Lung (tissue), 12 donors: ENCODE results near the gene CHMP6. TPM values are rescaled to one million over a fixed set of nuclear protein-coding genes. Genes with fewer than 3 reads are reported as not detected.

Experiments used
- ATAC-seq: fragments of 200-7000 bp; cut with Tn5 transposase; one replicate; pipeline ENCODE4 v1.9.1; 2020; ENCODE audit warnings: moderate number of reproducible peaks; ENCODE audit not compliant: insufficient read depth, low FRiP score
- DNase-seq, 3 donors: peaks; one replicate each; pipeline ENCODE4 v3.0.0-alpha.2; 2013 to 2017
- H3K27ac ChIP-seq, 2 donors: one replicate each; pipeline ENCODE4 v1.5.1; 2013; ENCODE audit warnings: mild to moderate bottlenecking in 2 of 2, moderate library complexity in 2 of 2, control low read depth in 1 of 2, inconsistent platforms in 1 of 2, low read depth in 1 of 2, low read length in 1 of 2
- H3K27me3 ChIP-seq, 3 donors: one replicate each; pipeline ENCODE4 v1.5.1; 2013; ENCODE audit warnings: low read length in 2 of 3; ENCODE audit not compliant: control insufficient read depth in 3 of 3, insufficient read depth in 3 of 3
- H3K36me3 ChIP-seq, 4 donors: one replicate each; pipeline ENCODE4 v1.5.1; 2013; ENCODE audit warnings: low read length in 4 of 4, mild to moderate bottlenecking in 1 of 4, moderate library complexity in 1 of 4; ENCODE audit not compliant: control insufficient read depth in 4 of 4, insufficient read depth in 4 of 4
- H3K4me1 ChIP-seq, 5 donors: one replicate each; pipeline ENCODE4 v1.5.1; 2013; ENCODE audit warnings: low read length in 5 of 5, mild to moderate bottlenecking in 2 of 5, moderate library complexity in 1 of 5; ENCODE audit not compliant: control insufficient read depth in 5 of 5, insufficient read depth in 5 of 5
- H3K4me3 ChIP-seq: one replicate; pipeline ENCODE4 v1.5.1; 2013; ENCODE audit warnings: mild to moderate bottlenecking, control low read depth, moderate library complexity
- H3K9ac ChIP-seq, 2 donors: one replicate each; pipeline ENCODE4 v1.5.1; 2013; ENCODE audit warnings: low read length in 2 of 2, control low read depth in 1 of 2; ENCODE audit not compliant: insufficient read depth in 1 of 2
- H3K9me3 ChIP-seq, 4 donors: one replicate each; pipeline ENCODE4 v1.5.1; 2013; ENCODE audit warnings: low read length in 3 of 4, mild to moderate bottlenecking in 1 of 4, moderate library complexity in 1 of 4; ENCODE audit not compliant: control insufficient read depth in 4 of 4, insufficient read depth in 3 of 4
- WGBS, 2 donors: extraction: QIAGEN DNeasy Blood & Tissue Kit; methylation state at CpG; one replicate each; pipeline ENCODE4 v1.1.7; 2013; 5-methylcytosine and 5-hydroxymethylcytosine counted together
- polyA plus RNA-seq, 2 donors: library from polyadenylated mRNA; stranded (reverse); fragments of 200-250 nt; gene quantifications; one replicate each; pipeline ENCODE4 v1.2.1, GENCODE V29; 2013
- total RNA-seq, 2 donors: library from RNA; depleted of rRNA in 1 of 2; stranded (reverse); fragments of >200 nt in 1 of 2; gene quantifications; one replicate each; pipeline ENCODE4 v1.2.1, GENCODE V29; 2014 to 2021
- TF ChIP-seq, protein P1 (sequence below): IDR thresholded peaks from 2 replicates; pipeline ENCODE4 v1.5.1; 2012; ENCODE audit warnings: mild to moderate bottlenecking; ENCODE audit errors: control extremely low read depth, extremely low read depth
- donor health status: control.
- donor health status: control.
- donor health status: Bipolar disorder and iron deficiency.
- donor health status: healthy.
- donor health status: DM: yes; HTN: yes; CAD: no.

The CHMP6 gene
- total and polyA plus RNA-seq, 4 donors: 18.2 to 36.3 (median 32.2) TPM

DNA sequence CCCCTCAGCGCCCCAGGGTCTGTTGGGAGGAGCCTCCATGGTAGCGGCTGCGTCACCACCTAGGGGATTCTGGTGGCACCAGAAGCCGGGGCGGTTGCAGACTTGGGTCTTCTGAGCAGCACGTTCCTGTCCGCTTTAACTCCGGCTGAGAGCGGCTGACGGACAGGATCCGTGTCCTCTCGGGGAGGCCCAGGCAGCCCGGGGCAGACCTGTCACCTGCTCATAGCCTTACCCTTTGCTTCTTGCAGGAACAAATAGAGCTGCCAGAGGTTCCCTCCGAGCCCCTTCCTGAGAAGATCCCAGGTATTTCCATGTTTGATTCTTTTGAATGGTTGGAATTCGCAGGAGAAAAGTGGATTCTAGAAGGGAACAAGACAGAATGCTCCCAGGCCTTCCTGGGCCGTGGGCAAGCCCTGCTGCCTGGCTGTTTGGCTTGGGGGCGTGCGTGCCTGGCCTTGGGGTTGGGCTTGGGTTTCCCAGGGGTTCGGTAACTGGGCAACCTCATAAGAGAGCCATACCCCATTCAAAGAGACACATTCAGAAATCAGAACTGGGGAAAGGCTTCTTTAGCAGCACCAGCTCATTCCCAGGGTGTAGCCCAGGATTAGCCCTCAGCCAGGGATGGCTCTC, 6.6 kb downstream of the CHMP6 start:
- ATAC-seq (no peak), DNase-seq (no peak)
- no peaks in the 10 kb centered on the region for H3K9me3 ChIP-seq
- no peak overlapping the region for H3K27ac ChIP-seq
- TF ChIP-seq, protein P1, sequence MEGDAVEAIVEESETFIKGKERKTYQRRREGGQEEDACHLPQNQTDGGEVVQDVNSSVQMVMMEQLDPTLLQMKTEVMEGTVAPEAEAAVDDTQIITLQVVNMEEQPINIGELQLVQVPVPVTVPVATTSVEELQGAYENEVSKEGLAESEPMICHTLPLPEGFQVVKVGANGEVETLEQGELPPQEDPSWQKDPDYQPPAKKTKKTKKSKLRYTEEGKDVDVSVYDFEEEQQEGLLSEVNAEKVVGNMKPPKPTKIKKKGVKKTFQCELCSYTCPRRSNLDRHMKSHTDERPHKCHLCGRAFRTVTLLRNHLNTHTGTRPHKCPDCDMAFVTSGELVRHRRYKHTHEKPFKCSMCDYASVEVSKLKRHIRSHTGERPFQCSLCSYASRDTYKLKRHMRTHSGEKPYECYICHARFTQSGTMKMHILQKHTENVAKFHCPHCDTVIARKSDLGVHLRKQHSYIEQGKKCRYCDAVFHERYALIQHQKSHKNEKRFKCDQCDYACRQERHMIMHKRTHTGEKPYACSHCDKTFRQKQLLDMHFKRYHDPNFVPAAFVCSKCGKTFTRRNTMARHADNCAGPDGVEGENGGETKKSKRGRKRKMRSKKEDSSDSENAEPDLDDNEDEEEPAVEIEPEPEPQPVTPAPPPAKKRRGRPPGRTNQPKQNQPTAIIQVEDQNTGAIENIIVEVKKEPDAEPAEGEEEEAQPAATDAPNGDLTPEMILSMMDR: no peak
- peaks cover 0 to under 1% (median 0%) of the 10 kb centered on the region in 3 donors for H3K27me3 ChIP-seq
- no peak overlapping the region for H3K4me3 ChIP-seq
- H3K4me1 ChIP-seq: peaks cover 0 to 9% (median 7%) of the 10 kb centered on the region in 5 donors
- peaks cover 5 to 51% (median 15%) of the 10 kb centered on the region in 4 donors for H3K36me3 ChIP-seq
- H3K9ac ChIP-seq: no peak overlapping the region
- WGBS, 2 donors: 95% methylated on average over 19 of the region's 19 CpGs

DNA sequence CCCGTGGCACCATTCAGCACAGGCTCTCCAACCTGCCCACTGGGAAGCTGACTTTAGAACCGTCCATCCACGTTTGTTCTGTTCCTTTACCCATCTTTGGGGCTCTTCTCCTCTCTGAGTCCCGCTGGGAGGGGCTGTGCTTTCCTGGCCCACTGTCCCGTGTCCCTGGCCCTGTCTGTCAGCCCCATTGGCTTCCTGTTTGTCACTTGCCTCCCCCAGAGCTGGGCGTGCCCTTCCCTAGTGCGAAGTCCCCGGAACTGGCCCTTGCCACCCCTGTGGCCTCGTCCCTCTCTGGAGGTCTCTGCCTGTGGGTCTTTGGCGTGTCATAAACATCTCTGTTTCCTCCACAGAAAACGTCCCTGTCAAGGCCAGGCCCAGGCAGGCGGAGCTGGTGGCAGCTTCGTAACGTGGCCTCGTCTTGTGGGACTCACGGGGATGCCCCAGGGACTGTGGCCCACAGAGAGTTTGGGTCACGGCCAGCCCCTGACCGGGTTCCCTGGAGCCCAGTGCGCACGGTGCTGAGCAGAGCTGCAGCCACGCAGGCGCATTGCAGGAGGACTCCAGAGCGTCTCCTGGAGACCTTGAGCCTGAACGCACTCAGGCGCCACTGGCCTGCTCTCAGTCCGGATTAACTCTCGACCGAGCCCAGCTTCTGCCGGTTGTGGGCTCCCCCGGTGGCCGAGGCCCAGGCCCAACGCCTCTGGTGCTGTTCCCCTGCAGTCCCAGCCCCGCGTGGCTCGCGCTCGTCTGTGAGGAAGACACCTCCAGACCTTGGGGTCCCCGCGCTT, 7.3 kb downstream of the CHMP6 start:
- no peak for DNase-seq
- H3K36me3 ChIP-seq: peaks cover 5 to 51% (median 15%) of the 10 kb centered on the region in 4 donors
- WGBS, 2 donors: 91 to 92% methylated on average over 38 to 39 of the region's 39 CpGs

DNA sequence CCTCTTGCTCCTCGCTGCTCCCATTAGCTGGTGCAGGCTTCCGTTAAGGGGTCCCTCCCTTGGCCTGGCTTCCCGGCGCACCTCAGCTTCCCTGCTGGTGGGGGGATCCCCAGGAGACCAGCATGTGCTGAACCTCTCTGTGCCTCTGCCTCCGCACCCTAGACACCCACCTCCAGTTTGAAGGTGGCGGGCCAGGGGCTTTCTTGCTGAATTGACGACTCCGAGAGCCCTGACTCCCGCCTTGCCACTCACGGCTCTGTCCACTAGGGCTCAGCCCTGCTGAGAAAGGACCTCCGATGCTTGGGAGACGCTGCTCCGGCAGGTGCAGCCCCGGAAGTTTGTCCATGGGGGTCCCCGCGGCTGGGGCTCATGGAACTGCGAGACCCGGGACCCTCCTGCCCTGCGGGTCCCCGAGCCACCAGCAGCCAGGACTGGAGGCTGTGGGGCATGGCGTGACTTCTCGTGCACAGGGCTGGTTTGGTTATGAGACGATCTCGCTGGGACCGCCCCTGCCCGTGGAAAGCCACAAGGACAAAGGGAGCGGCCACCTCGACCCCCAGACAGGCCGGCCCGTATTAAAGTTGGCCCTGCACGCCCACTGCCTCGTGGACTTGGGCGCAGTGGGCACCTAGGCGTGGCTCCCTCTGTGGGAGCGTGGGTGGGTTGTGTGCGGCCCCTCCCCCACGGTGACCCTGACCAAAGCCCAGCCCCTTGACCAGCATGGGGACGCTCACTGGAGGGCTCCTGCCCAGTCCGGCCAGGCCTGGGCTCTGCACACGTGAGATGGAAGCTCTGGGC, 8.1 kb downstream of the CHMP6 start:
- H3K9ac ChIP-seq: no peak overlapping the region
- no peak overlapping the region for H3K4me3 ChIP-seq
- no peaks in the 10 kb centered on the region for H3K9me3 ChIP-seq
- H3K27me3 ChIP-seq: peaks cover 0 to 11% (median 10%) of the 10 kb centered on the region in 3 donors
- peaks cover 5 to 51% (median 15%) of the 10 kb centered on the region in 4 donors for H3K36me3 ChIP-seq
- 96% methylated on average over 40 of the region's 40 CpGs for WGBS, 2 donors
- peaks cover 0 to 10% (median 6%) of the 10 kb centered on the region in 5 donors for H3K4me1 ChIP-seq
- H3K27ac ChIP-seq: no peak overlapping the region
- DNase-seq (no peak), ATAC-seq (no peak)
- TF ChIP-seq, protein P1: no peak

More for the DNA sequence above, 7.3 kb downstream of the CHMP6 start:
- peaks cover 0 to 7% (median 6%) of the 10 kb centered on the region in 5 donors for H3K4me1 ChIP-seq
- H3K9ac ChIP-seq: no peak overlapping the region
- H3K4me3 ChIP-seq: no peak overlapping the region
- ATAC-seq: no peak
- TF ChIP-seq, protein P1: no peak
- H3K27ac ChIP-seq: no peak overlapping the region
- H3K27me3 ChIP-seq: peaks cover 0 to 6% (median 6%) of the 10 kb centered on the region in 3 donors
- H3K9me3 ChIP-seq: no peaks in the 10 kb centered on the region
